Ramos (cell line): ENCODE measurements around the gene SNRNP70.

ENCODE experiments used
- in situ Hi-C: fragments of 300-500 bp; cut with MboI; formaldehyde crosslinking; loops from one replicate; pipeline ENCODE4 v1.14.3; 2022; ENCODE audit warnings: low sequenced_read_pairs; ENCODE audit not compliant: unreplicated experiment

SNRNP70 gene

GRCh38 chr19:49097453-49098288 lies 12.4 kb downstream of the SNRNP70 start:
- in situ Hi-C loops = loop anchor here (10.0 kb wide), 1 partner anchor 107 kb away; no protein-coding TSS in a partner anchor

DNA sequence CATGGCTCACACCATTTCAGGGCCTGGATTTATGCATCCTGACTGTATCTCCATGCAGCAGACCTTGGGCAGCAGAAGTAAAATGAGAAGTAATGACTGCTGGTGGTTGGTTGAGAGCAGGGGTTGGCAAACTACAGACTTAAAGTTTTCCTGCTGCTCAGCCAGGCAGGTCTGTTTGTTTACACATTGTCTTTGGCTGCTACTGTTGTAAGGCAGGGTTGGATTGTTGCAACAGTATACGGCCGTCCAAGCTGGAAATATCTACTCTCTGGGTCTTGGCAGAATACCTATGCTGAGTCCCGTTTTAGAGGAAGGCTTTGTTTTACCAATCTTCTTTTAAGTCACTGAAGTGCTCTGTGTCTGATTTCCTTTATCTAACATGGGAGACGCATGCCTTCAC lies 13.5 kb downstream of the SNRNP70 start:
- in situ Hi-C loops = loop anchor here (10.0 kb wide), 1 partner anchor 106 kb away; no protein-coding TSS in a partner anchor

DNA sequence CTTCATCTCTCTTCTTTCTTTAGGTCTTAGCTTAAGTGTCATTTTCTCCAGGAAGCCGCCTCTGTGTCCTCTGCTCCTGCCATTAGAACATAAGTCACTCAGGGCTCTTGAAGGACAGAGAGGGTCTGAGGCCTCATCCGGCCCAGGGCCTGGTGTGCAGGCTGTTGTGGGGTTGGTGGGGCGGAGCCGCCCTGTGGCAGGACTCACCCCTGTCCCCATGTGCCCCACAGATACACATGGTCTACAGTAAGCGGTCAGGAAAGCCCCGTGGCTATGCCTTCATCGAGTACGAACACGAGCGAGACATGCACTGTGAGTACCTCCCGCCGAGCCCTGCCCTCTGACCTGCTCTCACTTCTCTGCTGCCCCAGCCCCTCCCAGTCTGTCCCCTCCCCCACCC lies 15.9 kb downstream of the SNRNP70 start:
- in situ Hi-C loops = no loop called here

GRCh38 chr19:49102303-49102702 lies 17.1 kb downstream of the SNRNP70 start:
- in situ Hi-C loops = no loop called here

GRCh38 chr19:49103331-49104085 lies 18.3 kb downstream of the SNRNP70 start:
- in situ Hi-C loops = no loop called here

DNA sequence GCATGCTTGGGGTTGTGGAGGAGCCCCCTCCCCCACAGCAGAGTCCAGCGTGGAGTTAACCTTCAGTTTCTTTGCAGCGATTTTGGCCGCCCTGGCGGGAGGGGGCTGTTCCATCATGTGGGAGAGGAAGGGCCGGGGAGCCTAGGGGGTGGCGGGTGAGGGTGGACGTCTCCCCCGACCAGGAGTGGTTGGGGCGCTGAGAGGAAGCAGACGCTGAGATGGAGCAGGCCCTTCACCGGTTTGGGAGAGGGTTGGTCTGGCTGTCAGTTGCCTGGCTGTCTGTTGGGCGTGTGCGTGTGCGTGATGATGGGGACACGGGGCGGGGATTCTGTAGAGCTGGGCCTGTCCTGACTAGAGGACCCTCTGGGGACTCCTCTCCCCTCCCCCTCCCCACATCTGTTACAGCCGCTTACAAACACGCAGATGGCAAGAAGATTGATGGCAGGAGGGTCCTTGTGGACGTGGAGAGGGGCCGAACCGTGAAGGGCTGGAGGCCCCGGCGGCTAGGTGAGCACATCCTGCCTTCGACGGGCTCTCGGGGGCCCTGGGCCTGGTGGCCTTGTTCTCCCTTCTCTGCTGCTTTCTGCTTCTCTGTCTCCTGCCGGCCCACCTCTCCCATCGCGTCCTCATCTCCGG lies 19.1 kb downstream of the SNRNP70 start:
- in situ Hi-C loops = no loop called here

DNA sequence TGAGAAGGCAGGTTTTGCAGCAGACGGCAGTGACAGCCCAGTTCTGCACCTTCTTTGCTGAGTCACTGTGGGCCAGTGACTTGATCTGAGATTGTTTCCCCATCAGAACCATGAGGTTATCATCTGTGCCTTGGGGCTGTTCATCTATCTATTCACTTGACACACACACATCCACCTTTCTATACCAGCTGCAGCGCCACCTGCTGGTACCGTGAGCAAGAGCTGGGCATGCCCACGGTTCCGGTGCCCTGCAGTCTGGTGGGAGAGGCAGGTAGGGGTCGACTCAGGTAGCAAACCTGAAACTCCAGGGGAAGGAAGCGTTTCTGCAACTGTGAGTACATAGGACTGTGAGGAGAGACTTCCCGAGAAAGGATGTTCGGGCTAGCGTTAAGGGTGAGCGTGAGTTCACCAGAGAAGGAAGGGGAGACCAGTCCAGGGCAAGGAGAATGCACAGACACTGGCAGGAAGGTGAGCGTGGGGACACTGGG lies 21.4 kb downstream of the SNRNP70 start:
- in situ Hi-C loops = no loop called here

- in situ Hi-C loops = no loop called here
Measured at GRCh38 chr19:49107625-49108459, 22.6 kb downstream of the SNRNP70 start.

GRCh38 chr19:49109051-49109450 lies 23.8 kb downstream of the SNRNP70 start:
- in situ Hi-C loops = no loop called here

- in situ Hi-C loops = no loop called here
Measured at GRCh38 chr19:49109569-49110233, 24.4 kb downstream of the SNRNP70 start.

DNA sequence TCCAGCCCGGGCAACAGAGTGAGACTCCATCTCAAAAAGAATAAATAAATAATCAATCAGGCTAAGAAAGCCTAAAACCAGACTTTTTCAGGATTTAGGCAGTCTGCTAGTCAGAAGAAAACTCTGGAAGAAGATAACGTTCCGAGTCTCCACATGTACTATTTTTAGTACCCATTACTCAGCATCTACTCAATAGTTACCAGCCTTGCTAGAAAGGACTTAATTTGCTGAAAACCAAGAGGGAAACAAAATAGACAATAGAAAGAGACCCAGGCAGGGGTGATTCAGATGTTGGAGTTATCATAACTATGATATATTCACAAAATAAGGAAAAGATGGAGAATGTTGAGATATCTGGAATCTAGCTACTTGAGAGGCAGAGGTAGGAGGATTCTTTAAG lies 25.3 kb downstream of the SNRNP70 start:
- in situ Hi-C loops = no loop called here

DNA sequence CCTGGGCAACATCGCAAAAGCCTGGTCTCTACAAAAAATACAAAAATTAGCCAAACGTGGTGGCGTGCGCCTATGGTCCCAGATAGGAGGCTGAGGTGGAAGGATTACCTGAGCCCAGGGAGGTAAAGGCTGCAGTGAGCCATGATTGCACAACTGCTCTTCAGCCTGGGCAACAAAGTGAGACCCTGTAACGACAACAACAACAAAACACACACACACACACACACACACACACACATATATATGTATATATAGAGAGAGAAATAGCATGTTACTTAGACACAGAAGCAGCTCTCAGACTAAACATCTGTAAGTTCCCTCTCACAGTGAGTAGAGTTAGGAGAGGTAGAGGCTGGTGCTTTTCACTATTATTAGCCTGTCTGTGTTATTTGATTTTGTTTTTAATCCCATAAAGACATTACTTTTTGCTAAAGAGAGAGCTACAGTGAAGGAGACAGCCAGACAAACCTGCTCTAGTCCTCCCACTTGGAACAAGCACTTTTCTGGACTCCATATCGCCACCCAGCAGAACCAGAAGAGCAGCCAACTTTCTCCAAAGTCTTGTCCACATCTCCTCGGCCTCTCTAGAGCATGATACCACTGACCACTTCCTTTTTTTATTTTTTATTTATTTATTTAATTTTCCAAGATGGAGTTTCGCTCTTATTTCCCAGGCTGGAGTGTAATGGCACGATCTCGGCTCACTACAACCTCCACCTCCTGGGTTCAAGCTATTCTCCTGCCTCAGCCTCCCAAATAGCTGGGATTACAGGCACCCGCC lies 26.2 kb downstream of the SNRNP70 start:
- in situ Hi-C loops = no loop called here

DNA sequence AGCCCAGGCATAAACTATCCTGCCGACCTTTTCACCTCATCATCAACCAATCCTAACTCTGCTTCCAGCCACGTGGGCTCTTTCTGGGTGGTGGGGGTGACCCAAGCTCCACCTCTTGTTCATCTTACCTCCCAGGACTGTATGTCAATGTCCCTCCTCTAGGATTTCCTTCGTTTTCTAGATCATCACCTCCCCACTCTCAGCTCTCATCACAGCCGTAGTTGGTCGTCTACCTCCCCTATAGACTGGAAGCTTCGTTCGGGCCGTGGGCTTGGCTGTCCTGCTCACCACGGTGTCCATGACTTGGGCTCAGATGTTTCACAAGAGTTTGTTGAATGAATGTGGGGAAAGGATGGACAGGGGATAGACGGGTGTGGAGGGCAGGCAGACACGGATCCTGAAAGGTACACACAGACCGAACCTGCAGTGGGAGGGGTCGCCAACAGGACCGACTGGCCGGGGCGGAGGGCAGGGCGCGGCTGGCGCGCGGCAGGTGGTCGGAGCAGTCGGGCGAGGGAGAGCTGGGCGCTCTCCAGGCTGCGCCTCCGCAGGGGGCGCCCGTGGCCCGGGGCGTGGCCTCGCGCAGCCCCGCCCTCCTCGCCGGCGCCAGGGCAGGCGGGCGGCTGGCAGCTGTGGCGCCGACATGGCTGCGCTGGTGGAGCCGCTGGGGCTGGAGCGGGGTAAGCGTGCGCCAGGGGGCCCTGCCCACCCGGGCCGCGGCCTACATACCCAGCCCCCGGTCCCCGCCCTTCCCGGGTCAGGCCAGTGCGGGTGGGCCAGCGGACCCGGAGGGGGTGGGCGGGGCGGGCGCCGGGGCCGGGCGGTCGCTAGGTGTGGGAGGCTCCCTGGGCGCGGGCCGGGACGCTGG lies 28.7 kb downstream of the SNRNP70 start, which contains the start of gene LIN7B:
Gene LIN7B (plus strand): TSS at position 609 of the 868 bp plus-strand sequence. CDS start 35 bp downstream, at position 644.
- in situ Hi-C loops = no loop called here

DNA sequence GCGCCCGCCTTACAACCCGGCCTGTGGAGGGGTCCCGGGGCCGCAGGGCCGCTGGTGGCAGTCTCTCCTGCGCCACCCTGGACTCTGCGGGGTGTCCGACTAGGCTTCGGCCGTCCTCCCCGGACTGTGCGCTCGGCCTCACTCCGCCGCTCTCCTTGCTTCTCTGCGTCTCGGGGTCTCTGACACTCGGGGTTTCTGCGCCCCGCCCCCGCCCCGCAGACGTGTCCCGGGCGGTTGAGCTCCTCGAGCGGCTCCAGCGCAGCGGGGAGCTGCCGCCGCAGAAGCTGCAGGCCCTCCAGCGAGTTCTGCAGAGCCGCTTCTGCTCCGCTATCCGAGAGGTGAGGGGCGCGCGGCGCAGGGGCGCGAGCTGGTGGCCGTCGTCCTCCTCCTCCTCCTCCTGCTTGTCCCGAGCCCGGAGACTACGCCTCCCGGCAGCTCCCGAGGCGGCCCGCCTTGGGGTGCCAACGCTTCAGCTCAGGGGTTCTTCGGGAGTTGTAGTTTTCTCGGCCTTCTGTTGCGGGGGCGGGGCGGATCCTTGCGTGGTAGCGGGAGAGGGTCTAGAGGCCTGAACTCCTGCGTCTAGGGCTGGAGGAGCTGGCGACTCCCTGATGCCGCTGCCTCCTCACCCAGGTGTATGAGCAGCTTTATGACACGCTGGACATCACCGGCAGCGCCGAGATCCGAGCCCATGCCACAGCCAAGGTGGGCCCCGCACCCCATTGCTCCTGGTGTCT lies 29.5 kb downstream of the SNRNP70 start:
- in situ Hi-C loops = no loop called here

DNA sequence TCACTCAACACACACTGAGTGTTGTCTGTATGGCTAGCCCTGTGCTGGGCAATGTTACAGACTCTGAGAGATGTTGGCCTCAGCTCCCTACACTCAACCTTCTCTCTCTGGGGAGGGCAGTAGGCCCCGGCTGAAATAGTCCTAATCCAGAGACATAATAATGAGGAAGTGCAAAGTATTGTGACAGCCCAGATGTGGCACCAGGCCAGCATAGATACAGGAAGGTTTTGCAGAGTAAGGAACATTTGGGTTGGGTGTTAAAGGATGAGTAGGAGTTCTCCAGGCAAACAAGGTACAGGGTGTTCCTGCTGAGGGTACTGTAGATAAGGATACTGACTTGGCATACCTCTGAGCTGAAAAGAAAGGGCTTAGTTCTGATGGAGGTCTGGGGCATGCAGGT lies 31.3 kb downstream of the SNRNP70 start:
- in situ Hi-C loops = no loop called here

GRCh38 chr19:49117677-49118564 lies 32.7 kb downstream of the SNRNP70 start:
- in situ Hi-C loops = no loop called here
